ENCODE results near the gene ZNF254. TPM values are rescaled to one million over a fixed set of nuclear protein-coding genes. Genes with fewer than 3 reads are reported as not detected.

ZNF254 gene
- total RNA-seq, 1 donor from 2014 or later: 29.9 TPM

DNA sequence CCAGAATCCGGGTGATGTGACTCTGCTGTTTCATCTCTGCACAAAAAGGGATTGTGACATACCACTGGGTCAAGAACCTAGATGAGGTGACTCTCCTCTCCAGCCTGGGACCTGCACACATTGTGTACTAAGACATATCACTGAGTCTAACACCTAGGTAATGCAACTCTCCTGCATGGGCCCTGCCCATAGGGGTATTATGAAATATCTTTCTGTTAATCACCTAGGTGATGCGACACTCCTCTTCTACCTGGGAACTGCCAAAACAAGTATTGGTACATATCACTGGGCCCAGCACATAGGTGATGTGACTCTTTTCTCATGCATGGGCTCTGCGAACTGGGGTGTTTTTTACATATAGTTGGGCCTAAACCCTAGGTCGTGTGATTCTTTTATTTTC lies 35.5 kb upstream of the ZNF254 start:
- Mint-ChIP-seq H3K4me1 (ENCODE audit: unreplicated experiment) (no peaks in the 10 kb centered on the region), H3K27ac (no peak overlapping the region), H3K9me3 (no peaks in the 10 kb centered on the region), H3K36me3 (peaks cover 67% of the 10 kb centered on the region), H3K4me3 (no peak overlapping the region), H3K27me3 (no peaks in the 10 kb centered on the region)
- DNase-seq (ENCODE audit: extremely low spot score, unreplicated experiment): no peak
- TF ChIP-seq, protein P1, sequence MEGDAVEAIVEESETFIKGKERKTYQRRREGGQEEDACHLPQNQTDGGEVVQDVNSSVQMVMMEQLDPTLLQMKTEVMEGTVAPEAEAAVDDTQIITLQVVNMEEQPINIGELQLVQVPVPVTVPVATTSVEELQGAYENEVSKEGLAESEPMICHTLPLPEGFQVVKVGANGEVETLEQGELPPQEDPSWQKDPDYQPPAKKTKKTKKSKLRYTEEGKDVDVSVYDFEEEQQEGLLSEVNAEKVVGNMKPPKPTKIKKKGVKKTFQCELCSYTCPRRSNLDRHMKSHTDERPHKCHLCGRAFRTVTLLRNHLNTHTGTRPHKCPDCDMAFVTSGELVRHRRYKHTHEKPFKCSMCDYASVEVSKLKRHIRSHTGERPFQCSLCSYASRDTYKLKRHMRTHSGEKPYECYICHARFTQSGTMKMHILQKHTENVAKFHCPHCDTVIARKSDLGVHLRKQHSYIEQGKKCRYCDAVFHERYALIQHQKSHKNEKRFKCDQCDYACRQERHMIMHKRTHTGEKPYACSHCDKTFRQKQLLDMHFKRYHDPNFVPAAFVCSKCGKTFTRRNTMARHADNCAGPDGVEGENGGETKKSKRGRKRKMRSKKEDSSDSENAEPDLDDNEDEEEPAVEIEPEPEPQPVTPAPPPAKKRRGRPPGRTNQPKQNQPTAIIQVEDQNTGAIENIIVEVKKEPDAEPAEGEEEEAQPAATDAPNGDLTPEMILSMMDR (conservative IDR thresholded peaks at IDR 0.05): no peak

DNA sequence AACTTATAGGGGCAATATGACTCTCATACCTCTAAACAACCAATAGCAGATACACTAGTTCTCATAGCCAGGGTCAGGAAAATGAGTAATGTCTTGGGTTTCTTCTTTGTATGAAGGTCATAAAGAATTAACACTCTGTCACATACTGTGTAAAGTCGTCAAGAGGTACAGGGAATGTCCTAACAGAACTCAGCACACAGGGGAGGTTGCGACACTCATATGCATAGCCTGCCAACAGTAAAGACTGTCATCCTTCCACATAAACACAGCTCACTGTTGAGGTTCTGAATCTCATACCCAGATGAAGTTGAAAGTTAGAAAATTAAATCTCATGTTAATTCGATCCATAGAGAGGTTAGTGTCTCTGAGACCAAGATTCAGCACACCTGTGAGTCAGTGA lies 34.2 kb upstream of the ZNF254 start:
- TF ChIP-seq, protein P1 (conservative IDR thresholded peaks at IDR 0.05): no peak
- no peak for DNase-seq (ENCODE audit: extremely low spot score, unreplicated experiment)
- Mint-ChIP-seq H3K27me3 (no peaks in the 10 kb centered on the region), H3K36me3 (peaks cover 60% of the 10 kb centered on the region), H3K4me1 (ENCODE audit: unreplicated experiment) (no peaks in the 10 kb centered on the region), H3K27ac (no peak overlapping the region), H3K9me3 (no peaks in the 10 kb centered on the region), H3K4me3 (no peak overlapping the region)

DNA sequence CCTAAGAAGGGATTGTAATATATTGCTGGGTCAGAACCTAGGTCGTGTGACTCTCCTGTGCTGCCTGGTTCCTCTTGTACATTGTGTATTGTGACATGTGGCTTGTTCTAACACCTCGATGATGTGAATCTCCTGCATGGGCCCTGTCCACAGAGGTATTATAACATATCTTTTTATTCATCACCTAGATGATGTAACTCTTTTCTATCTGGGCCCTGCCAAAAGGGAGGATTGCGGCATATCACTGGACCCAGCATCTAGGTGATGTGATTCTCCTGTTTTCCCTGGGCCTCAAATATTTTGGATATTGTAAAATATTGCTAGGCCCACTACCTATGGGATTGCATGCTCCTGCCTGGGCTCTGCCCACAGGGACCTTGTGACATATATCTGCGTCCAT lies 33.4 kb upstream of the ZNF254 start:
- peak overlapping the region; percentile 85 for H3K27ac Mint-ChIP-seq
- H3K4me1 Mint-ChIP-seq (ENCODE audit: unreplicated experiment): no peaks in the 10 kb centered on the region
- peaks cover 58% of the 10 kb centered on the region for H3K36me3 Mint-ChIP-seq
- TF ChIP-seq, protein P1 (conservative IDR thresholded peaks at IDR 0.05): no peak
- H3K9me3 Mint-ChIP-seq: no peaks in the 10 kb centered on the region
- no peak overlapping the region for H3K4me3 Mint-ChIP-seq
- H3K27me3 Mint-ChIP-seq: no peaks in the 10 kb centered on the region
- no peak for DNase-seq (ENCODE audit: extremely low spot score, unreplicated experiment)

DNA sequence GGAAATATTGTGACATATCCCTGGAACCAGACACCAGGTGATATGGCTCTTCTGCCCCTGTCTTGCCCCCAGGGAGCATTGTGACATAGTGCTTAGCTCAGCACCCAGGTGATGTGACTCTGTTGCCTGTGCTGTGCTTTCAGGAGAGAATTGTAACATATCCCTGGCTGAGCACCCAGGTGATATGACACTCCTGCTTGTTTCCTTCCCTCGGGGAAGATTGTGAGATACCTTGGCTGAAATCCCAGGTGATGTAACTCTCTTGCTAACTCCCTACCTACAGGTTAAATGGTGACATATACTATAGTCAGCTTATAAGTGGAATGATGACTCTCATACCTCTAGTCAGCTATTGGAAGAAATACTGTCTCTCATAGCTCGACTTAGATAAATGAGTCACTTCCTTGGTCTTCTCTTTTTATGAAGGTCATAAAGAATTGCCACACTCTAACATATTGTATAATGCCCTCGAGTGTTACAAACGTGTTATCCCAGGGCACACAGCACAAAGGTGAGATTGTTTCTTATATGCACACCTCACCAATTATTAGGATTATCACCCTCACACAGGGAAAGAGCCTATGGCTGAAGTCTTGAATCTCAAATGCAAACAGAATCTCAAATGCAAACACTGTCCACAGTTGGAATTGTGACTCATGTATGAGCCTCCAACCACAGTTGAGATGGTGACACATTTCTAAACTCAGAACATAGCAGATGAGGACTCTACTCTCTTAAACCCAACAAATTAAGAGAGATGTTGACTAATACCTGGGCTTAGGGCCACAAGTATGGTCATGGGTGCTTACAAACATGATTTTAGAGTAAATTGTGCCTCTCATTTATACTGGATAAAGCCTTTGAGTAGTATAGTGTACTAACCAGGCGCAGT lies 32.7 kb upstream of the ZNF254 start:
- no peak for DNase-seq (ENCODE audit: extremely low spot score, unreplicated experiment)
- TF ChIP-seq, protein P1 (conservative IDR thresholded peaks at IDR 0.05): no peak
- Mint-ChIP-seq H3K4me3 (no peak overlapping the region), H3K36me3 (peaks cover 58% of the 10 kb centered on the region), H3K27ac (peak overlapping the region; percentile 85), H3K4me1 (ENCODE audit: unreplicated experiment) (no peaks in the 10 kb centered on the region), H3K27me3 (no peaks in the 10 kb centered on the region), H3K9me3 (no peaks in the 10 kb centered on the region)

DNA sequence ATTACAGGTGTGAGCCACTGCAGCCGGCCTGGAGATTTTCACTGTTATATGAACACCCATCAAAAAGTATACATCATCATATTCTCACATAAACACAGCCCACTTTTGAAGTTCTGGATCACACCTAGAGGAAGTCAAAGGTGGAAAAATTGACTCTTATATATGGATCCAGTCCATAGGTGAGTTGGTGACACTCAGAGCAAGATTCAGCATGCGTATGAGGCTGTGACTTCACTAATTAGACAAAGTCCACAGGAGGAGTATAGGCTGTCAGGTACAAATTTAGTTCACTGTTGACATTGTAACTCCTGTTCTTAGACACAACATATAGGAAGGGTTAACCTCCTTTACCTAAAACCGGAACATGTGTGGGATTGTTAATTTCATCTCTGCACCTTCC lies 31.4 kb upstream of the ZNF254 start:
- H3K27me3 Mint-ChIP-seq: no peaks in the 10 kb centered on the region
- TF ChIP-seq, protein P1 (conservative IDR thresholded peaks at IDR 0.05): no peak
- DNase-seq (ENCODE audit: extremely low spot score, unreplicated experiment): no peak
- H3K27ac Mint-ChIP-seq: no peak overlapping the region
- H3K9me3 Mint-ChIP-seq: no peaks in the 10 kb centered on the region
- peaks cover 59% of the 10 kb centered on the region for H3K36me3 Mint-ChIP-seq
- H3K4me1 Mint-ChIP-seq (ENCODE audit: unreplicated experiment): no peaks in the 10 kb centered on the region
- H3K4me3 Mint-ChIP-seq: no peak overlapping the region

All from type B pancreatic cell (in vitro differentiated cells).